HG02884 (cell line): ENCODE data around the gene CHTF18.
"Not testable (repeated sequence)": the region's sequence is repeated elsewhere in the genome, so short reads cannot be mapped to it uniquely, and the experiment has no call there.

Source experiments
- ATAC-seq: cut with Tn5 transposase; IDR thresholded peaks from one replicate; pipeline ENCODE4 v1.9.1; 2021; ENCODE audit warnings: mild to moderate bottlenecking, moderate library complexity; ENCODE audit not compliant: unreplicated experiment

Gene CHTF18

DNA sequence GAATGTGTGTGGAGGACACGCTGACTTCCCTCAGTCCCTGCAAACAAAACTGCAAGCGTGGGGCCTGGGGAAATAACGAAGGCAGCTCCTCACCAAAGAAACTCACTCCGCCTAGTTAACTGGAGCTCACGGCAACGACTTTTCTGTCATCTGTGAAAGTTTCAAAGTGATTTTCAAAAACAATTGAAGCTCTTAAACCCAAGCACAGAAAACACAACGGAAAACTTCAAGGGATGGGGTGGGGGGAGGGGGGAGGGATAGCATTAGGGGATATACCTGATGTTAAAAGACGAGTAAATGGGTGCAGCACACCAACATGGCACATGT lies 15.3 kb downstream of the CHTF18 start:
- ATAC-seq = no peak

DNA sequence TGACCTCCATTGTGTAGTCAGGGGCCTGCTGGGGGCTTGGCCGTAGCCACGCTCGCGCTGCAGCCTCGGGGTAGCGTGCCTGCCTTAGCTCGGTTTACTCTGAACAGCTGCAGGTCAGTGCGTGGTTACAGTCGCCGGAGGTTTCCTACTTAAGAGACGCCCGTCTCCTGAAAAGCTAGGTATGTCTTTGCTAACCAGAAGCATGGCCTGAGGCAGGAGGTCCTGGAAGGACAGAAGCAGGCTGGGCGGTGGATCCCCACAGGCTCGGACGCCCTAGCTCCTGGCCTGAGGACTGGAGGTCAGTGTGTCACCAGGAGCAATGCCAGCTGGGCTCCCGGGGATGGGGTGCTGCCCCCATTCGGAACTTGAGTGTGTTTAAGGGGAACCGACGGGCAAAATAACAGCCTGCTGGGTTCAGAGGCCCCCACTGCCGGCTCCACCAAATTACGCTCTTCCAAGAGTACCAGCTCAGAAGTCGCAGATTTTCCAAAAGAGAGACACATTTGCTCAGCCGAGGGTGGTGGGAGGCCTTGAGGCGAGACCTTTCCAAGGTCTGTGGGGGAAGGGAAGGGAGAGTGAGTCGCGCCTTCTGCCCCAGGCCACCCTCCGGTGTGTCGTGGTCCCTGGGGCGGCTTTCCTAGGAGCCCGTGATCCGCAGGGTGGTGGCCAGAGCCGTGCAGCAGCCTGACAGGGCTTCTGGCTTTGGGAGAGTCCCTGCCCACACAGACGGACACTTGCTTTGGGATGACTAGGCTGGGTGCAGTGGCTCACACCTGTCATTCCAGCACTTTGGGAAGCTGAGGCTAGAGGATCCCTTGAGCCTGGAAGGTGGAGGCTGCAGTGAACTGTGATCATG lies 16.0 kb downstream of the CHTF18 start:
- no peak for ATAC-seq

DNA sequence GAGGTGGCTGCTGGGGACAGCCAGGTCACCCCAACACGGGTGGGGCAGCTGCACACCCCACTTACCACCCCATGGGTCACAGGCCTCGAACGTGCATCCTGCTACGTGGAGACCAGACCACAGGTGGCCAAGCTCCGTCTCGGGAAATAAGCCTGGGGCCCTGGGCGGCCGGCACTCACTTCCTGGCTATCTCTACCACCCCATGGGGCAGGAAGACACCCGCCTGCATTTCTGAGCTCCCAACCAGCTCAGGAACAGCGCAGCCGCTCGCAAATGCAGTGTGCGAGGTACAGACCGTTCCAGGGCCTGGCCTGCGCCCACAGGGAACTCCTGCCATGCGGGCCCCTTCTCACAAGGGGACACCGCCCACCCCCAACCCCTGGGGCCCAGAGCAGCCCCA lies 17.1 kb downstream of the CHTF18 start:
- no peak for ATAC-seq

DNA sequence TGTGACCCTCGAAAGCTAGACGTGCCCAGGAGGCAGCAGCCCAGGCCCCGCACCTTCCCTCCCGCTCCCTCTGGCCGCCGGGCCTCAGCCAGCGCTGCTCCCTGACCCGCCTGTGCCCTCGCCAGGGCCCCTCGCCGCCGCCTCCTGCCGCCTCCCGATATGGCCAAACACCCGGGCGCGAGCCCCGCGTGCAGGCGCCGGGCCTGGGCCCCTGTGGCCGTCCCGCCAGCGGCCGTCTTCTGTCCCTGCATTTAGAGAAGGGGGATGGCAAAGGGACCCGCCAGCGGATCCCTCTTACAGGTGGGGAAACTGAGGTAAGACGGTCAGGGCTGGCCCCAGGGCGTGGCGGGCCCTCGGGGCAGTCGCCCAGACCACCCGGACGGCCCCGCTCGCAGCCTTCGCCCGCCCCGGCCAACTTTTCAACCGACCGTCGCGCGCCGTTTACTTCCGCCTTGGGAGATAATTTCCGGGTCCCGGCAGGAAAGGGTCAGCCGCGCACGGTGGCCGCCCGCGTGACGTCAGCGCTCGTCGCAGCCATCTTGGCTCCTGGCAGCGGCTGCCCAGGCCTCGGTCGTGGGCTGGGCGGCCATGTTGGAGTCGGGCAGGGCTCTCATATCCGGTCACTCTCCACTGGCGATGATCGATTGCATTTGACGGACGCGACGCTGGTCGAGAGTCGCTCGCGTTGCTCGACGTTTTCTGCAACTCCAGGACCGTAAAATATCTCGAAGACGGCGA lies 19.1 kb downstream of the CHTF18 start:
- peak; percentile 69 for ATAC-seq

DNA sequence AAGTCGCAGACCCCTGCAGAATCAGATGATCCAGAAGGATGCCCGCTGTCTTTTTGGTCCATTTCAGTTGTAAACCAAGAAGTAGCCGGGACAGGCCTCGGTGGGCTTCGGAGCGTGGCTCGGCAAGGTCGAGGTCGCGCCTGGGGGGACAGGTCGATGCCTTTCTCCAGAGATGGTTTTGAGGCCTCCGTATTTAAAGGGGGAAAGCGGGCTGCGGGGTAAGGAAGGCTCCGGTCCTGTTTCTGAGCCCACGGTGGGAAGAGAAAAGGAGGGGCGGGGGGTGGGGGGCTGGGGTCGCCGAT lies 19.6 kb downstream of the CHTF18 start:
- no peak for ATAC-seq

DNA sequence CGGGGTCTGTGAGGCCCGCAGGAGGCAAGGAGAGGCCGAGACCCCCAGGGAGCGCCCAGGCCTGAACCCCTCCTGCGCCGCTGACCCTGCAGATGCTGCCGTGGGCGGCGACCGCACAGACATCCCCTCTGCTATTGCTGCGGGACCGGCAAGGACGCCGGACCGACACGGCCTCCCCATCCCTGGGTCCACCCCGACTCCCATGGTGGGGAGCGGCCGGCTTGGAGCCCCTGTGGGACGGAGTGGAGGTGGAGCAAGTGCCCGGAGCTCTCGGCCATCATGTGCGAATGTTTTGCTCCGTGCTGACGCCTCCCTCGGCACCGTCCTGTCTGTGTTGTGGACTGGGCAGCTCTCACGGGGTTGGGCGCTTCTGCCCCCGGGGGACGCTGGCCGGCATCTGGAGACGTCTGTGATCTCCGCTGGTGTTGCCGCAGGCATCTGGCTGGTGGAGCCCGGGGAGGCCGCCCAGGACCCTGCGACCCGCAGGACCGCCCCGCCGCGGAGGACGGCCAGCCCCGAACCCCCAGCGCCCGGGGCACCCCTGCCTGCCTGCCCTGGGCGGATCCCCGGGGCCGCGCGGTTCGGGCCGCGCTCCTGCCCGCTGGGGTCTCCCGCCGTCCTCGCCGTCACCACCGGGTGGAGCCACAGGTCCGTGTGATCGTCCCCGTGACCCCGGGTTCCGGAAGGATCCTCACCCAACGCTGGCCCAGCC lies 24.9 kb downstream of the CHTF18 start:
- ATAC-seq = no peak

DNA sequence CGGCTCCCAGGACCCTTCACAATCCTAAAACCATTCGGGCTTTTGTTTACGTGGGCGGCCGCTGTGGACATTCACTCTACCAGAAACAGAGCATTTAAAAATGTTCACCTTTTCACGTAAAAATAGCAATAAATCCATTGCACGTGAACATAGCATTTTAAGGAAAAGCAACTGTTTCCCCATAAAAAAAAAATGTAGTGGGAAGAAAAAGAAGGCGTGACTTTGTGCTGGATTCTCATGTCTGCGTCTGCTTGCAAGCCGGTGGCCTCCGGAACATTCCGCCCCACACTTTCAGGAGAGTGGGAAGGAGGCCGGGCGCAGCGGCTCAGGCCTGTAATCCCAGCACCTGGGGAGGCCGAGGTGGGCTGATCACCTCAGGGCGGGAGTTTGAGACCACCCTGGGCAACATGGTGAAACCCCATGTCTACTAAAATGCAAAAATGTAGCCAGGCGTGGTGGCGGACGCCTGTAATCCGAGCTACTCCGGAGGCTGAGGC lies 25.5 kb downstream of the CHTF18 start:
- no peak for ATAC-seq

DNA sequence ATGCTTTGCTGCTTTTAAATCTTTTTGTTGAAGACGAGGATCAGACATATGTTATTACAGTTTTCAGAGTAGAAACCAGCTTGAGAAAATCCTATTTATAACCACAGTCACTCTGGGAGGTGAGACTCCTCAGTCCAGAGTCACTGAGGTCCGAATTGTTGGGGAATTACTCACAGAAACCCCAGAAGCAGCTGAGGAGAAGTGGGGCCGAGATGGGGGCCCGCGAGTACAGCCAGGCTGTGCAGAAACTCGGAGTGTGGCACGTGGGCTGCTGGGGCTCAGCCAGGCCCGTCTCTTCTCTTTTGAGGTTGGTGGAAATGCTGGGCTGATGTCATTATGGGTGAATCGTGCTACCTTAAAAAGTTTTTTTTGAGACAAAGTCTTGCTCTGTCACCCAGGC lies 26.6 kb downstream of the CHTF18 start:
- ATAC-seq = no peak

DNA sequence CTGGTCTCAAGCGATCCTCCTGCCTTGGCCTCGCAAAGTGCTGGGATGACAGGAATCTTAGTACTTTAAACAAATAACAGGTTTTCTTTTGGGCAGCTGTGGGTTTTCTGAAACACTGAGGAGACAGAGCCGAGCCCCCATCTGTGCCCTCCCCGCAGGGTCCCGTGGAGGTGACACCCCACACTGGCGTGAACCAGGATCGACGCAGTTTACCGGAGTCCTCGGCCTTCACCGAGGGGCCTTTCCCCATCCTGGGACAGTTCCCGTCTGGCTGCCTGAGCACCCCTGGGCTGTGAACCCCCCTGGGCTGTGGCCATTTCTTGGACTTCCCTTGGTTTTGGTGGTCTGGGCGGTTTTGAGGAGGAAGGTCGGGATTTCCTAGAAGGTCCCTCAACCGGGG lies 27.4 kb downstream of the CHTF18 start:
- no peak for ATAC-seq

DNA sequence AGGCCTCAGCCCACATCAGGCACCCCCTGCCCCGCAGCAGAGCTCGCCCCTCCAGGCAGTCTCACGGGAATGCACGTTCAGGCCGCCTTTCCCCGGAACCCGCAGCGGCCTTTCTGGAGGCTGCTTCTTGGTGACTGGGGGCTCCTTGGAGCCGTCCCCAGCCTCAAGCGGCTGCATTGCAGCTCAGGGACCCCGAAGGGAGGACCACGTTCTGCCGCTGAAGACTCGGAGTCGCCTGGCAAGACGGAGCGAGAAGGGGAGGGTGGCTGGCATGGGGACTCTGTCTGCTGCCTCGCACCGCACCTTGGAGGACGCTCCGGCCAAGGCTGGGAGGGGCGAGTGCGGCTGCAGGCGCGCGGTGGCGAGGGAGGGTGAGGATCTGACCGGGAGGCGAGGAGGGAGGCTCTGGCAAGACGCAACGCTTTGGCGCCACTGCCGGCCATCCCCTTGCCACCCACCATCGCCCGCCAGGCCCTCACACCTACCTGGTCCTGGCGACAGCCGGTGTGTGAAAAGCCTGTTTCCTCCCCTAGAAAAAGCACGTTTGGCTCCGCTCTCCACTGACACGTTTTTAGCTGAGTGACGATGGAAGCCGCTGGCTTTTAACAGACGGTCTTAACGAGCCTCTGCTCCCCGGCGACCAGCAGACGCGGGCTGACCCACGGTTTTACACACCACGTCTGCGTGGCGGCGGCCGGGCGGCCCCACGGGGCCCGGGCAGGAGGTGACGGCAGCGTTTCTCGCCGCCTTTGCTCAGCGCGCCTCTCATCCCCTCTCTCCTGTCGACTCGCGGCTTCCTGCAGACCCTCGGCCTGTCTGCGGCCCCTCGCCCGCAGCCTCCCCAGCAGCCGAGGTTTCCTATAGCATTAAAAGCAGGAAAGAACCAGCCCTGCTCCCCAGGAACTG lies 28.8 kb downstream of the CHTF18 start:
- ATAC-seq = no peak

DNA sequence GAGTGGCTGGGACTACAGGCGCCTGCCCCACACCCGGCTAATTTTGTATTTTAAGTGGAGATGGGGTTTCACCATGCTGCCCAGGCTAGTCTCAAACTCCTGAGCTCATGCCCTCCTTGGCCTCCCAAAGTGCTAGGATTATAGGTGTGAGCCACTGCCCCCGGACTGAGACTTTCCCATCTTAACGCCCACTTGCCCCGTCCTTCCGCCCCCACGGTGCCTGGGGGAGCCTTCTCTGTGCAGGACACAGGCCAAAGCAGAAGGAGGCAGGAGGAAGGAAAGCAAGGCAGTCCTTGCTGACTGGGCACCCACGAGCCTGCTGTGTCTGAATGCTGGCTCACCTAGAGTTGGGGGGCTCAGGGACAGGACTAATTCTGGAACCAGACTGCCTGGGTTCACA lies 29.7 kb downstream of the CHTF18 start:
- ATAC-seq = no peak

DNA sequence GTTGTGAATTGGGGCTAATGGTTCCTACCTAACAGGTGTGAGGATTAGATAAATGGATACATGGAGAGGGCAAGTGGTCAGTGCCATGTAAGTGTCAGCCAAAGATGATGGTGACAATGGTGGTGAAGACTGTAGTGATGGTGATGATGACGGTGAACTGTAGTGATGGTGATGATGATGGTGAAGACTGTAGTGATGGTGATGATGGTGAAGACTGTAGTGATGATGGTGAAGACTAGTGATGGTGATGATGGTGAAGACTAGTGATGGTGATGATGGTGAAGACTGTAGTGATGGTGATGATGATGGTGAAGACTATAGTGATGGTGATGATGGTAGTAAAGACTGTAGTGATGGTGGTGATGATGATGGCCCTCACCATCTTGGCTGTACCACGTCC lies 30.2 kb downstream of the CHTF18 start:
- ATAC-seq = no peak

DNA sequence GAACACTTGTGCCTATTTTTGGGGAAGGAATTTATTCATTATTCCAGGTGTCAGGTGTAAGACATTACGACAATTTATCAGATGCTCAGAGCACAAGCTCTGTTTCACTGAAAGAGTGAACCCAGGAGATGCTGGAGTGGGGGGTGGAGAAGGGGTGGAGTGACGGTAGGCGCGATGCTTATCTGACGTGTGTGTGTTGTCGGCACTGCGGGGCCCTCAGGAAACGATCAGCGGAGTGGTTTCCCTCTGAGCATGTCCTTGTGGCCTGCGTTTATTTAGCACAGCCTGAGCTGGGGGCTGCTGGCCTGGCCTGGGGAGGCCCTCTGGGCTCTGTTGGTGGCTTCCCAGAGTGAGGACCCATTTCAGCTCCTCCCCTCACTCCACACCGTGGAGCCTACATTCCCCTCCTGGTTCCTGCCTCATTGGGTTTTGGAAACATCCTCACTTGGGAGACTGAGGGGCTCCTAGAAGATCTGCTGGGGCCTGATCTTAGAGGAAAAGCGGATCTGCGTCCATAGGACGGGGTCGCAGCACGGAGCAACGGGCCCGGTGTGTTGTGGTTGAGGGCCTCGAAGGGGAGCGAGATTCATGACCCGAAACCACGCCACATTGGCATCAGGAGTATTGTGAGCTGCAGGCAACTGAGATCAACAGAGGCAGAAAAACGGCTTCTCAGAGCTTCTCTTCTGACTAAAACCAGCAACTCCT lies 31.1 kb downstream of the CHTF18 start:
- no peak for ATAC-seq

DNA sequence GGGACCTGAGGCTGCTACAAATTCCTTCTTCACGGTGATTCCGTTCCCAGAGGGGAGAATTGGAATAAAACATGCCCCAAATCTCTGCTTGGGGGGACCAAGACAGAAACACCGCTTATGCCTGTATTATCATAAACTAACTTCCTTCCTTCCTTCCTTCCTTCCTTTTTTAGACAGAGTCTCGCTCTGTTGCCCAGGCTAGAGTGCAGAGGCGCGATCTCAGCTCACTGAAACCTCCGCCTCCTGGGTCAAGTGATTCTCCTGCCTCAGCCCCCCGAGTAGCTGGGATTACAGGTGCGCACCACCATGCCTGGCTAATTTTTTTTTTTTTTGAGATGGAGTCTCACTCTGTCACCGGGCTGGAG lies 31.6 kb downstream of the CHTF18 start:
- ATAC-seq = not testable (repeated sequence)

DNA sequence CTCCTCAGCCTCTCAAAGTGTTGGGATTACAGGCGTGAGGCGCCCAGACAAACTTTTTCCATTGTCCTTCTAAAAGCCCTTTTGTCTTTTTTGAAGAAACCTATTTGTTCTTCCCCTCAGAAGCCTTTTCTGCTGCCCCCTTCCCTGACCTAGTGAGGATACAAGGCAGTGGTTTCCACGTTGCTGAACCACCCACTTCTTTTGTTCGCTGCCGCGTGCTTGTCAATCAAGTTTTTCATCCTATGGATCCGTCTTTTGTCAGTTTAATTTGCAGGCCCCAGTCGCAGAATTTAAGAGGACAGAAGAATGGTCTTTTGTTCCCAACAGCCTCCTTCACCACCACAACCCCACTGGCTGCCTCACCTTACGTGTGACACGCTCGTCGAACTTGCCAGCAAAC lies 32.3 kb downstream of the CHTF18 start:
- ATAC-seq = no peak

DNA sequence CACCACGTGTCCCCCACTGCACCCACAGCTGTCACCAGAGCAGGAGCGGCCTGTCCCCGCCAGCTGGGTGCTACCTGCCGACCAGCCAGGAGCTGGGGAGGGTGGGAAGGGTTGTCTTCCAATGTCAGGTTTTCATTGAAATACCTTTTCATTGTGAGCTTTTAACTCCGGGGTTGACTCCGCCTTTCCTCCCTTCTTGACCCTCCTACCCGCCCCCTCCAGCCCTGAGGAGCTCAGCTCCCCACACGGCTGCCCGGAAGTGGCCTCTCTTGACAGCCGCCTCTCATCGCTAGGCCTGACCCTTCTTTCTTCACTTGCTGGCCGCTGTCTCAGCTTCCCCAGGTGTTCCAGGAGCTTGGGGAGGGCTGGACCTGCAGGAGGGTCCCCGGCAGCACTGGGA lies 33.3 kb downstream of the CHTF18 start:
- no peak for ATAC-seq

DNA sequence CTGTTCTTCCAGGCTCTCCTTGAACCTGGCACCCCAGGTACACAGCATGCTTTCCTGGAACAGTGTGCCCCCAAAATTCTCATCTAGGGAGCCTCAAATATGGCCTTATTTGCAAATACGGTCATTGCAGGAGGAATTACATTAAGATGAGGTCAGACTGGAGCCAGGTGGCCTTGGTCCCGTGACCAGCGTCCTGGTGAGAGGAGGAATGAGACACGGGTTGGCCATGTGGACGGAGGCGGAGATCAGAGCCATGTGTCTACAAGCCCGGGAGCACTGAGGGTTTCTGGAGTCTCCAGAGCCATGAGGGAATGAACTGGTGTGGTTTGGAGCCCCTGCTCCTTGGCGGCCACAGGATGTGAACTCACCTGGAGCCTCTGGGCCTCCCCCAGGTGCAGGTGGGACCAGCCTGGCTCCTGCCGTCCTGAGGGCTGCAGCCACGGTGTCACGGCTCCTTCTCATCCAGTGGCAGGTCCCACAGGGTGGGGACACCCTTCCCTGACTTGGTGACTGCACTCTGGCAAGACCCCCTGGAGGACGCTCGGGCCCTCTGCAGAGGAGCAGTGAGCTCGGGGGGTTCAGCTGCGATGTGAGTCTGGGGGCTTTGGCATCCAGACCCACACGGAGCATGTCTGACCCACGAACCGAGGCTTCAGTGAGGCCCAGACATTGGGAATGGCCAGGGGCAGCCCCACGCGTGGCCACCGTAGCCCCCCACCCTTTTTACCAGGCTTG lies 33.9 kb downstream of the CHTF18 start:
- no peak for ATAC-seq

DNA sequence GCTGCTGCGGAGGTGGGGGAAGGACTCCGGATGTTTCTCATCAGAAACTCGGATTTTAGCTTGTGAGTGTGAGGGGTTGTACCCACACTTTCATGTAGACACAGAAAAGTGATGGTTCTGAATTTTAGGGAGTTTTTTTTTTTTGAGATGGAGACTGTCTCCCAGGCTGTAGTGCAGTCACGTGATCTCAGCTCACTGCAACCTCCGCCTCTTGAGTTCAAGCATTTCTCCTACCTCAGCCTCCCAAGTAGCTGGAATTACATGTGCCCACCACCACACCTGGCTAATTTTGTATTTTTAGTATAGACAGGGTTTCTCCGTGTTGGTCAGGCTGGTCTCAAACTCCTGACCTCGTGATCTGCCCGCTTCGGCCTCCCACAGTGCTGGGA lies 34.5 kb downstream of the CHTF18 start:
- ATAC-seq = no peak

DNA sequence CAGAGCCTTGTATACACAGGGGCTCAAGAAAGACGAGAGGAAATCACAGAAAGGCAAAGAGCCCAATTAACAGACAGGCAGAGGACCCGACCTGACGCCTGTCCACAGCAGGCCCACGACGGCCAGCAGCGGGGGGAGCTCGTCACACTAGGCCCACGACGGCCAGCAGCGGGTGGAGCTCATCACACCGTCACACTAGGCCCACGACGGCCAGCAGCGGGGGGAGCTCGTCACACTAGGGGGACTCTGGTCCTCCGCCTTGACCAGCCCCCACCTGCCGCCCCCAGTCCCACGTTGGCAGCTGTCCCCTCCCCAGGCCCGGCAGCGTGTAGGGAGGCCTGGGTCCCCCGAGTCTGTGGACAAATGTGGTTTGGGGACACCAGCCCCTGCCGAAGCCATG lies 35.8 kb downstream of the CHTF18 start:
- no peak for ATAC-seq

DNA sequence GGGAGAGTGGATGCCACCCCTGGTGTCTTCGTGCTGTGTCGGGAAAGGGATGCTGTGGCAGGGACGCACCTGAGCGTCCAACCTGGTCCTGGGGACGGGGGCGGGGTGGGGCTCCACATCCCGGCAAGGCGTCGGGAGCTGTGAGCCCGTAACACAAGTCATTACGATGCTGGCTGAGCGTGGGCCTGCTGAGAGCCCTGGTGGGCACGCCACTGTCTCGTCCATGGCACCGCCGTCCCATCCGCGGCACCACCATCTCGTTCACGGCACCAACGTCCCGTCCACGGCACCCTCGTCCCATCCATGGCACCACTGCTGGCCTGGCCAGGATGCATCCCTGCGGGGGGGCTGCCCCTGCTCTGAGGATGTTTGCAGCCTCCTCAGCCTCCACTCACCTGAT lies 36.2 kb downstream of the CHTF18 start:
- no peak for ATAC-seq
